Osteoblast (primary cell): ENCODE measurements around the gene KPNA2. TPM values are rescaled to one million over a fixed set of nuclear protein-coding genes. Genes with fewer than 3 reads are reported as not detected.
"Not testable (repeated sequence)": the region's sequence is repeated elsewhere in the genome, so short reads cannot be mapped to it uniquely, and the experiment has no call there.

ENCODE experiments used
- DNase-seq: peaks from one replicate; pipeline ENCODE4 v3.0.0; 2011; ENCODE audit warnings: low spot score, mixed read lengths; ENCODE audit not compliant: insufficient read length; ENCODE audit errors: missing footprints
- H2AFZ ChIP-seq: 2 replicates; pipeline ENCODE4 v1.6.0; 2011; ENCODE audit warnings: mild to moderate bottlenecking, low read length
- H3K27ac ChIP-seq: 2 replicates; pipeline ENCODE4 v1.5.1; 2011; ENCODE audit warnings: mild to moderate bottlenecking, low read depth, low read length, moderate library complexity
- H3K27me3 ChIP-seq: 2 replicates; pipeline ENCODE4 v1.6.0; 2012; ENCODE audit warnings: mild to moderate bottlenecking, control low read depth, inconsistent platforms, low read length, moderate library complexity; ENCODE audit not compliant: insufficient read depth
- H3K36me3 ChIP-seq: 2 replicates; pipeline ENCODE4 v1.5.1; 2011; ENCODE audit warnings: mild to moderate bottlenecking, low read length, control low read depth, moderate library complexity; ENCODE audit not compliant: insufficient read depth
- H3K4me1 ChIP-seq: 2 replicates; pipeline ENCODE4 v1.5.1; 2011; ENCODE audit warnings: mild to moderate bottlenecking, low read length, control low read depth, moderate library complexity; ENCODE audit not compliant: insufficient read depth
- H3K4me2 ChIP-seq: 2 replicates; pipeline ENCODE4 v1.6.0; 2011; ENCODE audit warnings: mild to moderate bottlenecking, low read length; ENCODE audit not compliant: insufficient read depth
- H3K4me3 ChIP-seq: fragments of 200-600 bp; sonication (generic); 3 replicates; pipeline ENCODE4 v1.5.1; 2012; ENCODE audit warnings: mild to moderate bottlenecking, low read length, inconsistent platforms; ENCODE audit not compliant: insufficient read depth
- H3K79me2 ChIP-seq: 2 replicates; pipeline ENCODE4 v1.6.0; 2012; ENCODE audit warnings: mild to moderate bottlenecking, low read length, control low read depth, inconsistent platforms; ENCODE audit not compliant: insufficient read depth
- H3K9me3 ChIP-seq: 2 replicates; pipeline ENCODE4 v1.5.1; 2011; ENCODE audit warnings: low read depth, low read length, control low read depth
- H4K20me1 ChIP-seq: 2 replicates; pipeline ENCODE4 v1.6.0; 2012; ENCODE audit warnings: mild to moderate bottlenecking, low read length, control low read depth; ENCODE audit not compliant: insufficient read depth
- total RNA-seq: library from RNA; depleted of rRNA; stranded (reverse); fragments of >200 nt; gene quantifications from 2 replicates; pipeline ENCODE4 v1.2.3, GENCODE V29; 2012
- TF ChIP-seq, protein P1 (sequence below): IDR thresholded peaks from 2 replicates; pipeline ENCODE4 v1.5.1; 2011; ENCODE audit warnings: mild to moderate bottlenecking, low read depth, low read length, moderate library complexity; ENCODE audit errors: extremely low read depth

The KPNA2 gene
- total RNA-seq, 1 donor: 40.9 TPM

DNA sequence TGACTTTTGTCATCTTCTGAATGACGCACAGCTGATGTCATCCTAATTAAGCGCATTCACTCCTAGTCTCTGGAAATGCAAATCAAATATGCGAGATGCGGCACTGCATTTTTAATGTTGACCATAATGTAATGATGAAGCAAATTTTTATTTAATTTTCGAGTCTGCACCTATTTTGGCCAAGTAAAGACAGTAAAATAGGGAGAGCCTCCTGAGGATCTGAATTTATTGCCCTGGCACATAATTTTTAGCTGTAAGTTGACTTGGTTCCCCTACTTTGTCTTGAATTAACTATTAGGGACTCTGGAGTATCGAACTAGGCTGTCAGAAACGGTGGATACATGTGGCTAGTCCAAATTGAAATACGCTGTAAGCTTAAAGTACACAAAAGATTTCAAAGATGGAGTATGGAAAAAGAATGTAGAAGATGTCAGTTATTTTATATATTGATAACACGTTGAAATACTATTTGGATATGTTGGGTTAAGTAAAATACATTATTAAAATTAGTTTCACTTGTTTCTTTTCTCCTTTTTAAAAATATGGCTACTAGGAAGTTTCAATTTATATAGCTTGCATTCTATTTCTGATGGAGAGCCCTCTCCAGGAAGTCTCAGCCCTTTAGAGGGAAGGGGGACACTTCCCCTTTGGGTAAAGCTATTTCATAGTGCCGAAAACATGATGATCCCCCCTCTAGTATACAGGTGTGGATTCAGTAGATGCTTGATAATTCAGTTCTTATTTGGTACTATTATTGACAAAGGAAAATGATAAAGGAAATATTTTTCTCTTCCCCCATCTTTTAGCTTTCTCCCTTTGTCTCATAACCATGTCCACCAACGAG is 991 bp downstream of the KPNA2 start:
- H4K20me1 ChIP-seq: no peaks in the 10 kb centered on the region
- peak overlapping the region; percentile 86 for H3K27ac ChIP-seq
- peak overlapping the region; percentile 89 for H2AFZ ChIP-seq

DNA sequence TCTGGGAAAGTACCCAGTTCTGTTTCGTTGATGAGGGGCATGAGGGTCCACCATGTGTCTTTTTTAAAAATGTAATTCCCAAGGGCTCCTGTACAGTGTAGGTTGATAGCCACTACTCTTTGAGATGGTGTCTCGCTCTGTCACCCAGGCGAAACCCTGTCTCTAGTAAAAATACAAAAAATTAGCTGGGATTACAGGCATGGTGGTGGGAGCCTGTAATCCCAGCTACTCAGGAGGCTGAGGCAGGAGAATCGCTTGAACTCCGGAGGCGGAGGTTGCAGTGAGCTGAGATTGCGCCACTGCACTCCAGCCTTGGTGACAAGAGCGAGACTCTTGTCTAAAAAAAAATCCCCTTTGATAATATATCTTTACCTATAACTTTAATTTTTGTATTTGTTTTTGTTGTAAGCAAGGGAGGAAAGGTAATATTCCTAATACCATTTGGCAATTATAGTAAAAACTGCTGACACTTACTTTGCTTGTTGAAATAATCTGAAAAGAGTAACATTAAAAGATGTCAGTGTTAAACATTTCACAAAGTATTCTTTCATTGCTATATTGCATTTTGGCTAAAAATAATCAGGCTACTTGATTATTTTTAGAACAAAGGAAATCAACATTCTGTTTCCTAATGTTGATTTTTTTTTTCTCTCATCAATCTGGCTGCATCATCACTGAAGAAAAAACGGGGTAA is 11.8 kb downstream of the KPNA2 start:
- TF ChIP-seq, protein P1, sequence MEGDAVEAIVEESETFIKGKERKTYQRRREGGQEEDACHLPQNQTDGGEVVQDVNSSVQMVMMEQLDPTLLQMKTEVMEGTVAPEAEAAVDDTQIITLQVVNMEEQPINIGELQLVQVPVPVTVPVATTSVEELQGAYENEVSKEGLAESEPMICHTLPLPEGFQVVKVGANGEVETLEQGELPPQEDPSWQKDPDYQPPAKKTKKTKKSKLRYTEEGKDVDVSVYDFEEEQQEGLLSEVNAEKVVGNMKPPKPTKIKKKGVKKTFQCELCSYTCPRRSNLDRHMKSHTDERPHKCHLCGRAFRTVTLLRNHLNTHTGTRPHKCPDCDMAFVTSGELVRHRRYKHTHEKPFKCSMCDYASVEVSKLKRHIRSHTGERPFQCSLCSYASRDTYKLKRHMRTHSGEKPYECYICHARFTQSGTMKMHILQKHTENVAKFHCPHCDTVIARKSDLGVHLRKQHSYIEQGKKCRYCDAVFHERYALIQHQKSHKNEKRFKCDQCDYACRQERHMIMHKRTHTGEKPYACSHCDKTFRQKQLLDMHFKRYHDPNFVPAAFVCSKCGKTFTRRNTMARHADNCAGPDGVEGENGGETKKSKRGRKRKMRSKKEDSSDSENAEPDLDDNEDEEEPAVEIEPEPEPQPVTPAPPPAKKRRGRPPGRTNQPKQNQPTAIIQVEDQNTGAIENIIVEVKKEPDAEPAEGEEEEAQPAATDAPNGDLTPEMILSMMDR: no peak
- Histone ChIP-seq H2AFZ (no peak overlapping the region), H3K4me3 (no peak overlapping the region), H3K4me1 (no peaks in the 10 kb centered on the region), H3K27ac (no peak overlapping the region), H3K36me3 (peaks cover 45% of the 10 kb centered on the region), H4K20me1 (no peaks in the 10 kb centered on the region), H3K79me2 (no peaks in the 10 kb centered on the region), H3K4me2 (no peak overlapping the region), H3K27me3 (no peaks in the 10 kb centered on the region), H3K9me3 (no peaks in the 10 kb centered on the region)
- DNase-seq: peak; percentile 38

More for the DNA sequence above, 991 bp downstream of the KPNA2 start:
- peak overlapping the region; percentile 99 for H3K4me3 ChIP-seq
- H3K36me3 ChIP-seq: peaks cover 38% of the 10 kb centered on the region
- H3K4me2 ChIP-seq: peak overlapping the region; percentile 91
- peaks cover 50% of the 10 kb centered on the region for H3K79me2 ChIP-seq
- TF ChIP-seq, protein P1: no peak
- DNase-seq: no peak
- peaks cover 23% of the 10 kb centered on the region for H3K4me1 ChIP-seq
- H3K27me3 ChIP-seq: no peaks in the 10 kb centered on the region
- no peaks in the 10 kb centered on the region for H3K9me3 ChIP-seq

DNA sequence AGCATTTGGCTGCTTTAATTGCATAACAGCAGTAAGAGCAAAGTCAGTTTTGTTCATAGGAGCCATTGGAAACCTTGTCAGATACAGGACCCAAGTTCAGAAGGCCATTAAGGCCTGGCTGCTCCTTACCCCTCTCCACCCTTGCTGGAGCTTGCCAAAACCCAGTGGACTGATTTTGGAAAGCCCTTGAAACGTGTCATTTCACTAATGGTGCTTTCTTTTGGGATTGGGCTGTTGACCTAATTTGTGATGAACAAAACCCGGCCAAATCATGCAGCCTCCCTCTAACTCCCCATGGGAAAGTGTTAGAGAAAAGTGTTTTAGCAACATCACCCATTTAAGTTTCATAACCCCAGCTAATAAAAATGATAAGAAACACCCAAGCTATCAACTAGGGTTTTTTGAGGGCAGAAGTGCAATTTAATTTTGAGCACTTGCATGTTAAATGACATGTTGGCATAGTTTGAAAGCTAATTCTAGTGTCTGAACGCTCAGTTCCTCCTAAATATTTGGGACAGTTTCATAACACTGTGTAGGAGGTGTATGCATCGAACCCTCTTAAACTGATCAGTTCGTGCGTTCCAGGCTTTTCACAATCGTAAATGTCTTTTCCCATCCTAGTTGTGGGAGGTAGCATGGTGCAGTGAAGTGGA is 12.5 kb downstream of the KPNA2 start:
- not testable (repeated sequence) for H3K9me3 ChIP-seq, H2AFZ ChIP-seq, H4K20me1 ChIP-seq, H3K4me1 ChIP-seq, H3K4me3 ChIP-seq, DNase-seq, H3K4me2 ChIP-seq, H3K27me3 ChIP-seq, H3K79me2 ChIP-seq, H3K27ac ChIP-seq
- peaks cover 40% of the 10 kb centered on the region for H3K36me3 ChIP-seq

DNA sequence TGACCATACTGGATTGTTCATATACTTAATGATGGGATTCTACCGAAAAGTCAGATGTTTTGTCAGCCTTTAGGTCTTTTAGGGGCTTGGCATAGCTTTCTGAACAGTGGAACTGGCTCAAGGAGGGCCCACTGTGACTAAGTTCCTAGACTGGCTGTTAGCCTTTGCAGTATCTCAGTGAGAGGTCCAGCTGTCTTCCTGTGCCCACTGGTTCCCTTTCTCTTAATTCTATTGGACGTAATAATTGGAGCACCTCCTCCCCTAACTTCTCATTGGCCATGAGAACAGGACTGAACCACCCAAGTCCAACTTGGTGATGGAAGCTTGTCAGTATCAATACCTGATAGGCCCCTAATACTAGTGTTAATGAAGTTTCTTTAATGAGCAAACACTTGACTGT is 13.5 kb downstream of the KPNA2 start:
- Histone ChIP-seq H3K79me2 (no peaks in the 10 kb centered on the region), H3K4me2 (no peak overlapping the region), H3K4me3 (no peak overlapping the region), H3K4me1 (no peaks in the 10 kb centered on the region), H4K20me1 (no peaks in the 10 kb centered on the region), H3K27ac (no peak overlapping the region), H3K36me3 (peaks cover 31% of the 10 kb centered on the region), H2AFZ (no peak overlapping the region), H3K9me3 (no peaks in the 10 kb centered on the region), H3K27me3 (no peaks in the 10 kb centered on the region)
- TF ChIP-seq, protein P1: no peak
- no peak for DNase-seq

DNA sequence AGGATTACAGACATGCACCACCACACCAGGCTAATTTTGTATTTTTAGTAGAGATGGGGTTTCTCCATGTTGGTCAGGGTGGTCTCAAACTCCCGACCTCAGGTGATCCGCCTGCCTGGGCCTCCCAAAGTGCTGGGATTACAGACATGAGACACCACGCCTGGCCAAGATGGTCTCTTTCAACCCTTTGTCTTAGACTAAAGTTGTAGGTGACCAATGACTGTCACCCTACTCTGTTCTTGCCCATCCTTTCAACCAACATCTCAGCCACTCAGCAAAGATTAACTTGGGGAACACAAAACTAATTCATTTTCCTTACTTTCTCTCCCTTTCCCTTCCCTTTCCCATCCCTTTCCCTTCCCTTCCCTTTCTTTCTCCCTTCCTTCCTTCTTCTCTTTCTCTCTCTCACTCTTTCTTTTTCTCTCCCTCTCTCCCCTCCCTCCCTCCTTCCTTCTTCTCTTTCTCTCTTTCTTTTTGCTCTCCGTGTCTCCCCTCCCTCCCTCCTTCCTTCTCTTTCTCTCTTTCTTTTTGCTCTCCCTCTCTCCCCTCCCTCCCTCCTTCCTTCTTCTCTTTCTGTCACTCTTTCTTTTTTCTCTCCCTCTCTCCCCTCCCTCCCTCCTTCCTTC is 14.4 kb downstream of the KPNA2 start:
- H2AFZ ChIP-seq, H3K27ac ChIP-seq, H3K4me2 ChIP-seq, DNase-seq, H3K79me2 ChIP-seq, H3K27me3 ChIP-seq, H3K4me3 ChIP-seq, H3K4me1 ChIP-seq, H4K20me1 ChIP-seq, H3K9me3 ChIP-seq: not testable (repeated sequence)
- peaks cover 22% of the 10 kb centered on the region for H3K36me3 ChIP-seq
